ENCODE measurements around the gene NTNG2.

The NTNG2 gene

GRCh38 chr9:132151118-132151517 is 10.7 kb upstream of the NTNG2 start:
- Histone ChIP-seq H3K4me3 (ENCODE audit: low read length) (no peak overlapping the region), H3K27me3 (ENCODE audit: control insufficient read depth, insufficient read depth, low read length) (peaks cover 18% of the 10 kb centered on the region), H3K36me3 (ENCODE audit: control insufficient read depth, insufficient read depth, low read length) (no peaks in the 10 kb centered on the region), H3K9me3 (ENCODE audit: control insufficient read depth, low read length) (no peaks in the 10 kb centered on the region), H3K9ac (ENCODE audit: low read length) (no peak overlapping the region), H3K4me1 (ENCODE audit: control insufficient read depth, insufficient read depth, low read length) (no peaks in the 10 kb centered on the region)

GRCh38 chr9:132152231-132152630 is 9.6 kb upstream of the NTNG2 start:
- no peaks in the 10 kb centered on the region for H3K4me1 ChIP-seq (ENCODE audit: control insufficient read depth, insufficient read depth, low read length)
- no peaks in the 10 kb centered on the region for H3K36me3 ChIP-seq (ENCODE audit: control insufficient read depth, insufficient read depth, low read length)
- H3K9me3 ChIP-seq (ENCODE audit: control insufficient read depth, low read length) = no peaks in the 10 kb centered on the region
- no peak overlapping the region for H3K9ac ChIP-seq (ENCODE audit: low read length)
- peaks cover 20% of the 10 kb centered on the region for H3K27me3 ChIP-seq (ENCODE audit: control insufficient read depth, insufficient read depth, low read length)
- no peak overlapping the region for H3K4me3 ChIP-seq (ENCODE audit: low read length)

GRCh38 chr9:132154863-132155567 is 6.8 kb upstream of the NTNG2 start:
- Histone ChIP-seq H3K4me1 (ENCODE audit: control insufficient read depth, insufficient read depth, low read length) (no peaks in the 10 kb centered on the region), H3K9ac (ENCODE audit: low read length) (no peak overlapping the region), H3K4me3 (ENCODE audit: low read length) (no peak overlapping the region), H3K27me3 (ENCODE audit: control insufficient read depth, insufficient read depth, low read length) (peaks cover 24% of the 10 kb centered on the region), H3K36me3 (ENCODE audit: control insufficient read depth, insufficient read depth, low read length) (no peaks in the 10 kb centered on the region), H3K9me3 (ENCODE audit: control insufficient read depth, low read length) (no peaks in the 10 kb centered on the region)

- peaks cover 29% of the 10 kb centered on the region for H3K27me3 ChIP-seq (ENCODE audit: control insufficient read depth, insufficient read depth, low read length)
- no peak overlapping the region for H3K9ac ChIP-seq (ENCODE audit: low read length)
- H3K4me3 ChIP-seq (ENCODE audit: low read length) = no peak overlapping the region
These were observed 6.3 kb upstream of the NTNG2 start for GRCh38 chr9:132155568-132155895.

GRCh38 chr9:132156262-132156661 is 5.6 kb upstream of the NTNG2 start:
- Histone ChIP-seq H3K9me3 (ENCODE audit: control insufficient read depth, low read length) (no peaks in the 10 kb centered on the region), H3K9ac (ENCODE audit: low read length) (no peak overlapping the region), H3K4me3 (ENCODE audit: low read length) (no peak overlapping the region), H3K27me3 (ENCODE audit: control insufficient read depth, insufficient read depth, low read length) (peaks cover 35% of the 10 kb centered on the region), H3K4me1 (ENCODE audit: control insufficient read depth, insufficient read depth, low read length) (no peaks in the 10 kb centered on the region), H3K36me3 (ENCODE audit: control insufficient read depth, insufficient read depth, low read length) (no peaks in the 10 kb centered on the region)

More at GRCh38 chr9:132155568-132155895, 6.3 kb upstream of the NTNG2 start:
- Histone ChIP-seq H3K36me3 (ENCODE audit: control insufficient read depth, insufficient read depth, low read length) (no peaks in the 10 kb centered on the region), H3K4me1 (ENCODE audit: control insufficient read depth, insufficient read depth, low read length) (no peaks in the 10 kb centered on the region), H3K9me3 (ENCODE audit: control insufficient read depth, low read length) (no peaks in the 10 kb centered on the region)

- Histone ChIP-seq H3K9me3 (ENCODE audit: control insufficient read depth, low read length) (no peaks in the 10 kb centered on the region), H3K36me3 (ENCODE audit: control insufficient read depth, insufficient read depth, low read length) (no peaks in the 10 kb centered on the region), H3K4me3 (ENCODE audit: low read length) (no peak overlapping the region), H3K9ac (ENCODE audit: low read length) (no peak overlapping the region), H3K27me3 (ENCODE audit: control insufficient read depth, insufficient read depth, low read length) (peaks cover 40% of the 10 kb centered on the region), H3K4me1 (ENCODE audit: control insufficient read depth, insufficient read depth, low read length) (peaks cover under 1% of the 10 kb centered on the region)
These were observed 4.3 kb upstream of the NTNG2 start for GRCh38 chr9:132157347-132158116.

GRCh38 chr9:132160802-132161742 is 786 bp upstream of the NTNG2 start:
- Histone ChIP-seq H3K27me3 (ENCODE audit: control insufficient read depth, insufficient read depth, low read length) (peaks cover 70% of the 10 kb centered on the region), H3K4me3 (ENCODE audit: low read length) (no peak overlapping the region), H3K4me1 (ENCODE audit: control insufficient read depth, insufficient read depth, low read length) (peaks cover 7% of the 10 kb centered on the region), H3K9me3 (ENCODE audit: control insufficient read depth, low read length) (no peaks in the 10 kb centered on the region), H3K36me3 (ENCODE audit: control insufficient read depth, insufficient read depth, low read length) (no peaks in the 10 kb centered on the region), H3K9ac (ENCODE audit: low read length) (no peak overlapping the region)

GRCh38 chr9:132162764-132163456 is 1.1 kb downstream of the NTNG2 start:
- no peak overlapping the region for H3K4me3 ChIP-seq (ENCODE audit: low read length)
- peaks cover 83% of the 10 kb centered on the region for H3K27me3 ChIP-seq (ENCODE audit: control insufficient read depth, insufficient read depth, low read length)
- H3K36me3 ChIP-seq (ENCODE audit: control insufficient read depth, insufficient read depth, low read length) = no peaks in the 10 kb centered on the region
- no peak overlapping the region for H3K9ac ChIP-seq (ENCODE audit: low read length)
- H3K9me3 ChIP-seq (ENCODE audit: control insufficient read depth, low read length) = no peaks in the 10 kb centered on the region
- peaks cover 7% of the 10 kb centered on the region for H3K4me1 ChIP-seq (ENCODE audit: control insufficient read depth, insufficient read depth, low read length)

GRCh38 chr9:132163457-132163875 is 1.6 kb downstream of the NTNG2 start:
- H3K9ac ChIP-seq (ENCODE audit: low read length) = no peak overlapping the region

GRCh38 chr9:132163876-132164603 is 2.2 kb downstream of the NTNG2 start:
- H3K4me1 ChIP-seq (ENCODE audit: control insufficient read depth, insufficient read depth, low read length) = peaks cover 7% of the 10 kb centered on the region
- no peaks in the 10 kb centered on the region for H3K9me3 ChIP-seq (ENCODE audit: control insufficient read depth, low read length)
- no peak overlapping the region for H3K4me3 ChIP-seq (ENCODE audit: low read length)
- no peaks in the 10 kb centered on the region for H3K36me3 ChIP-seq (ENCODE audit: control insufficient read depth, insufficient read depth, low read length)
- peaks cover 83% of the 10 kb centered on the region for H3K27me3 ChIP-seq (ENCODE audit: control insufficient read depth, insufficient read depth, low read length)
- no peak overlapping the region for H3K9ac ChIP-seq (ENCODE audit: low read length)

More at GRCh38 chr9:132163457-132163875, 1.6 kb downstream of the NTNG2 start:
- no peaks in the 10 kb centered on the region for H3K9me3 ChIP-seq (ENCODE audit: control insufficient read depth, low read length)
- peaks cover 7% of the 10 kb centered on the region for H3K4me1 ChIP-seq (ENCODE audit: control insufficient read depth, insufficient read depth, low read length)
- no peak overlapping the region for H3K4me3 ChIP-seq (ENCODE audit: low read length)
- peaks cover 85% of the 10 kb centered on the region for H3K27me3 ChIP-seq (ENCODE audit: control insufficient read depth, insufficient read depth, low read length)
- H3K36me3 ChIP-seq (ENCODE audit: control insufficient read depth, insufficient read depth, low read length) = no peaks in the 10 kb centered on the region
